Measurements from ENCODE around the gene CDH2. TPM values are rescaled to one million over a fixed set of nuclear protein-coding genes. Genes with fewer than 3 reads are reported as not detected.

The CDH2 gene
- total RNA-seq, 3 donors from 2014 or later, result 0.63 to 11.0 (median 0.67) TPM

GRCh38 chr18:28065031-28065792, 111.7 kb downstream of the CDH2 start:
- intact Hi-C loops (cut with DNase I, micrococcal nuclease), result no loop called here
- ATAC-seq, result no peak
- Histone ChIP-seq H3K4me3 (no peak overlapping the region), H3K4me1 (ENCODE audit: low read depth) (no peaks in the 10 kb centered on the region), H3K36me3 (ENCODE audit: low read depth) (no peaks in the 10 kb centered on the region), H3K9me3 (no peaks in the 10 kb centered on the region)
- no peak for DNase-seq
- TF ChIP-seq CTCF (IDR thresholded peaks at IDR 0.05), result no peak

- TF ChIP-seq CTCF (IDR thresholded peaks at IDR 0.05), result no peak
- intact Hi-C loops (cut with DNase I, micrococcal nuclease), result no loop called here
- DNase-seq (no peak), ATAC-seq (no peak)
- no peak overlapping the region for H3K4me3 ChIP-seq
- H3K9me3 ChIP-seq, result no peaks in the 10 kb centered on the region
- H3K4me1 ChIP-seq (ENCODE audit: low read depth), result no peaks in the 10 kb centered on the region
- no peaks in the 10 kb centered on the region for H3K36me3 ChIP-seq (ENCODE audit: low read depth)
Measured at GRCh38 chr18:28063926-28064325, 113.0 kb downstream of the CDH2 start.

DNA sequence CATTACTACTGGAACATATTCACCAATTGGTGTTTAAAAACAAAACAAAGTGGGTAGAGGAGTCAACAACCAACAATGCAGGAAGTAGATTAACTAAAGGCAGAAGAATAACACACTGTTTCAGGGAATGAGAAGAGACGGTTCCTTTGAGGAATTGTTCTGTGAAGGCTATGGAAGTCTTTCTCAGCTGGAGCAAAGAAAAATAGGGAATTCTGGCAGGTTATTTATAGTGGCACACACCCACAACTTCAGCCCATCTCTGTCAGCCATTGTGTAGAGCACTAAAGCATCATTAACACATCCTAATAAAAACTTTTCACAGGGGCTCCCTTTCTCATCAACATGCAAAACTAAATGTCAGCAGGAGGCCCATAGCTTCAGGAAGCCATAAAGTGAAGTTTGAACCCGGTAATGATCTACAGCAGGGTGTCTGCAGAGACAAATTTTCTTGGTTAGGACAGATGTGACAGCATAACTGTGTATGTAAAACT, 113.6 kb downstream of the CDH2 start:
- Histone ChIP-seq H3K9me3 (no peaks in the 10 kb centered on the region), H3K4me3 (no peak overlapping the region), H3K36me3 (ENCODE audit: low read depth) (no peaks in the 10 kb centered on the region), H3K4me1 (ENCODE audit: low read depth) (no peaks in the 10 kb centered on the region)
- no peak for TF ChIP-seq CTCF (IDR thresholded peaks at IDR 0.05)
- no peak for DNase-seq
- intact Hi-C loops (cut with DNase I, micrococcal nuclease), result no loop called here
- ATAC-seq, result no peak

- Histone ChIP-seq H3K4me3 (no peak overlapping the region), H3K36me3 (ENCODE audit: low read depth) (no peaks in the 10 kb centered on the region), H3K4me1 (ENCODE audit: low read depth) (no peaks in the 10 kb centered on the region), H3K9me3 (no peaks in the 10 kb centered on the region)
- ATAC-seq (no peak), DNase-seq (no peak)
- no peak for TF ChIP-seq CTCF (IDR thresholded peaks at IDR 0.05)
- intact Hi-C loops (cut with DNase I, micrococcal nuclease), result no loop called here
Measured at GRCh38 chr18:28062443-28062842, 114.5 kb downstream of the CDH2 start.

DNA sequence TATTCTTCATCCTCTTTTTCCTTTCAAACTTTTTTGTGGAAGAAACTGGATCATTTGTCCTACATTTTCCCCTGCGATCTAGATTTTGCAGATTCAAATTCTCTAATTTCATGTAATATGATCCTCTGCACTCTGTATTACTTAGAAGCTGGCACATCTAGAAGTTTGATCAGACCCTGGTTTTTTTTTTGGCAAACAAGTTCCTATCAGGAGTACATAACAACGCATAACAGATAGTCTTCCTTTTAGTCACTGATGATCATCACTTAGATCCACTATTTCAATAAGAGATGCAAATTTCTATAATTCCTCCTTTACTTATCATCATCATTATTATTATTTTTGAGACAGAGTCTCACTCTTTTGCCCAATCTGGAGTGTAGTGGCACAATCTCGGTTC, 117.1 kb downstream of the CDH2 start:
- Histone ChIP-seq H3K36me3 (ENCODE audit: low read depth) (no peaks in the 10 kb centered on the region), H3K4me1 (ENCODE audit: low read depth) (no peaks in the 10 kb centered on the region), H3K9me3 (no peaks in the 10 kb centered on the region), H3K4me3 (no peak overlapping the region)
- intact Hi-C loops (cut with DNase I, micrococcal nuclease), result no loop called here
- DNase-seq (no peak), ATAC-seq (no peak)
- TF ChIP-seq CTCF (IDR thresholded peaks at IDR 0.05), result no peak

Data from mucosa of descending colon (tissue), 3 donors.